Heart left ventricle (tissue), 13 donors: Measurements from ENCODE around the gene RNF34.

Experiments used
- CTCF ChIP-seq, 12 donors: fragments of 200-600 bp; sonication (generic) in 4 of 12; IDR thresholded peaks; one replicate each; pipeline versions ENCODE4 v1.5.0 to v1.8.0; 2018 to 2022; ENCODE audit warnings: antibody characterized with exemption in 12 of 12, mild to moderate bottlenecking in 5 of 12
- POLR2A ChIP-seq, 2 donors: fragments of 450-650 bp; IDR thresholded peaks; one replicate each; pipeline ENCODE4 v1.6.1; 2017; ENCODE audit warnings: antibody characterized with exemption in 2 of 2, mild to moderate bottlenecking in 2 of 2, moderate library complexity in 2 of 2
- donor health status: ischemic (EF 13 %, LVEDD 7.1; RV severe dilation, severe dysfunction).
- donor health status: DM: no; HTN: yes; CAD: no.
- donor health status: DM: no; HTN: no; CAD: no.
- donor health status: ischemic (EF 25% LVEDD 6.9; RV normal size, moderate dysfunction).
- donor health status: ischemic (EF 25% LVEDD 5.7; RV mildly dilated, moderate dysfunction).
- donor health status: ischemic (EF 35%, LVEDD 5.7; RV mildly dilated, moderate dysfunction).
- donor health status: nonischemic (EF 11% LVEDD 7.7; RV severe dilation, severe dysfunction).
- donor health status: DM: yes; HTN: yes; CAD: no.
- donor health status: PGD.
- donor health status: ischemic (EF 29% LVEDD 5.4; RV normal size, mild dysfunction).
- donor health status: nonischemic (EF 23%, LVEDD 6.1; RV moderate dilation, normal function).

DNA sequence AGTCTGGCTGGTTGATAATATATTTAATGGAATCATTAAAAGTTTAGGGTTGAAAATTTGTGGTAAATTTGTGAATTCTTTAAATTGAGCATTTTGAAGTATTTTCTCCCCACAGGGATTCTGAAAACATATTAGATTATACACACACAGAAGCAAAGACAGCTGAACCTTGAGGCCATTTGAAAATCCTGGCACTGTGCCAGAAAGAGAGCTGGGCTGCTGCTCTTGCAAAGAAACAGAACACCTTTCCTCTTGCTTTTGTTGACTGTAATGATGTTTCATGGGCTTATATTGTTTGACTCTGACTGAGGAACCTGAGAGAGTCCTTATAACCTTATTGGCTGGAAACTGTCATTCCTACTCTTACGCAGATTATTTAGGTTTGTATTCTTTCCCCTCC lies 4.8 kb downstream of the RNF34 start:
- TF ChIP-seq CTCF (IDR thresholded peaks at IDR 0.05) = no peak
- TF ChIP-seq POLR2A (IDR thresholded peaks at IDR 0.05) = no peak
